Prostate gland (tissue), 2 donors: ENCODE results near the gene TMEM126A.

Experiments used
- POLR2A ChIP-seq: fragments of 450-650 bp; IDR thresholded peaks from one replicate; pipeline ENCODE4 v1.6.1; 2016; ENCODE audit warnings: antibody characterized with exemption, mild to moderate bottlenecking
- POLR2AphosphoS5 ChIP-seq: sonication (generic); formaldehyde crosslinking; IDR thresholded peaks from one replicate; pipeline ENCODE4 v1.6.1; 2017; ENCODE audit warnings: antibody characterized with exemption
- TF ChIP-seq, protein P1 (sequence below), 4 experiments: fragments of 200-600 bp in 2 of 4; fragments of 450-650 bp in 2 of 4; sonication (generic) in 2 of 4; IDR thresholded peaks; 1 replicate in 3 of 4; 2 replicates in 1 of 4; pipeline ENCODE4 v1.5.1; 2016 to 2019; ENCODE audit warnings: antibody characterized with exemption in 4 of 4, mild to moderate bottlenecking in 2 of 4, moderate library complexity in 2 of 4

DNA sequence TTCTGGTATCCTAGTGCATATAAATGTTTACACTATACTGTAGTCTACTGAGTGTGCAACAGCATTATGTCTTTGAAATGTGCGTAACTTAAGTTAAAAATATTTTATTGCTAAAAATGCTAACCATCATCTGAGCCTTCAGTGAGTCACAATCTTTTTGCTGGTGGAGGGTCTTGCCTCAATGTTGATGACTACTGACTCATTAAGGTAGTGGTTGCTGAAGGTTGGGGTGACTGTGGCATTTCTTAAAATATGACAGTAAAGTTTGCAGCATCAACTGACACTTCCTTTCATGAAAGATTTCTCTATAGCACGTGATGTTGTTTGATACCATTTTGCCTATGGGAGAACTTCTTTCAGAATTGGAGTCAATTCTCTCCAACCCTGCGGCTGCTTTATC lies 25.6 kb downstream of the TMEM126A start:
- TF ChIP-seq, protein P1, sequence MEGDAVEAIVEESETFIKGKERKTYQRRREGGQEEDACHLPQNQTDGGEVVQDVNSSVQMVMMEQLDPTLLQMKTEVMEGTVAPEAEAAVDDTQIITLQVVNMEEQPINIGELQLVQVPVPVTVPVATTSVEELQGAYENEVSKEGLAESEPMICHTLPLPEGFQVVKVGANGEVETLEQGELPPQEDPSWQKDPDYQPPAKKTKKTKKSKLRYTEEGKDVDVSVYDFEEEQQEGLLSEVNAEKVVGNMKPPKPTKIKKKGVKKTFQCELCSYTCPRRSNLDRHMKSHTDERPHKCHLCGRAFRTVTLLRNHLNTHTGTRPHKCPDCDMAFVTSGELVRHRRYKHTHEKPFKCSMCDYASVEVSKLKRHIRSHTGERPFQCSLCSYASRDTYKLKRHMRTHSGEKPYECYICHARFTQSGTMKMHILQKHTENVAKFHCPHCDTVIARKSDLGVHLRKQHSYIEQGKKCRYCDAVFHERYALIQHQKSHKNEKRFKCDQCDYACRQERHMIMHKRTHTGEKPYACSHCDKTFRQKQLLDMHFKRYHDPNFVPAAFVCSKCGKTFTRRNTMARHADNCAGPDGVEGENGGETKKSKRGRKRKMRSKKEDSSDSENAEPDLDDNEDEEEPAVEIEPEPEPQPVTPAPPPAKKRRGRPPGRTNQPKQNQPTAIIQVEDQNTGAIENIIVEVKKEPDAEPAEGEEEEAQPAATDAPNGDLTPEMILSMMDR (IDR thresholded peaks at IDR 0.05): no peak
- TF ChIP-seq POLR2AphosphoS5 (no peak), POLR2A (no peak)
